ENCODE results near the gene ERBB3. TPM values are rescaled to one million over a fixed set of nuclear protein-coding genes. Genes with fewer than 3 reads are reported as not detected.

Gene ERBB3
- total RNA-seq, 2 experiments from 2014 or later: not detected

GRCh38 chr12:56114084-56114483 lies 34.1 kb downstream of the ERBB3 start:
- Histone ChIP-seq H3K36me3 (ENCODE audit: insufficient read depth, low read length) (peaks cover 68% of the 10 kb centered on the region), H2AFZ (ENCODE audit: low read length) (no peak overlapping the region), H3K9me3 (ENCODE audit: low read length) (no peaks in the 10 kb centered on the region), H3K4me1 (ENCODE audit: insufficient read depth, low read length, poor library complexity, severe bottlenecking) (peaks cover 14% of the 10 kb centered on the region), H3K4me3 (ENCODE audit: low read depth, low read length, poor library complexity, severe bottlenecking) (no peak overlapping the region), H3K4me2 (ENCODE audit: low read length) (no peak overlapping the region), H4K20me1 (ENCODE audit: insufficient read depth, low read length) (no peaks in the 10 kb centered on the region), H3K9me2 (ENCODE audit: insufficient read depth, low read length) (no peaks in the 10 kb centered on the region), H3K79me2 (ENCODE audit: insufficient read depth, low read depth, low read length) (peaks cover 9% of the 10 kb centered on the region), H3K27ac (ENCODE audit: low read depth, low read length, poor library complexity, severe bottlenecking) (peak overlapping the region; percentile 41)
- no TSS peak for BruUV-seq (replicated peaks)
- intact Hi-C loops (cut with micrococcal nuclease; ENCODE audit: unreplicated experiment): loop anchor here (10.0 kb wide), 1 partner anchor 521 kb away; the partner anchor contains the start of gene BAZ2A
- CTCF ChIA-PET (ENCODE audit: unreplicated experiment): no interaction called here
- DNase-seq (ENCODE audit: low spot score): no peak
- TF ChIP-seq, protein P1, sequence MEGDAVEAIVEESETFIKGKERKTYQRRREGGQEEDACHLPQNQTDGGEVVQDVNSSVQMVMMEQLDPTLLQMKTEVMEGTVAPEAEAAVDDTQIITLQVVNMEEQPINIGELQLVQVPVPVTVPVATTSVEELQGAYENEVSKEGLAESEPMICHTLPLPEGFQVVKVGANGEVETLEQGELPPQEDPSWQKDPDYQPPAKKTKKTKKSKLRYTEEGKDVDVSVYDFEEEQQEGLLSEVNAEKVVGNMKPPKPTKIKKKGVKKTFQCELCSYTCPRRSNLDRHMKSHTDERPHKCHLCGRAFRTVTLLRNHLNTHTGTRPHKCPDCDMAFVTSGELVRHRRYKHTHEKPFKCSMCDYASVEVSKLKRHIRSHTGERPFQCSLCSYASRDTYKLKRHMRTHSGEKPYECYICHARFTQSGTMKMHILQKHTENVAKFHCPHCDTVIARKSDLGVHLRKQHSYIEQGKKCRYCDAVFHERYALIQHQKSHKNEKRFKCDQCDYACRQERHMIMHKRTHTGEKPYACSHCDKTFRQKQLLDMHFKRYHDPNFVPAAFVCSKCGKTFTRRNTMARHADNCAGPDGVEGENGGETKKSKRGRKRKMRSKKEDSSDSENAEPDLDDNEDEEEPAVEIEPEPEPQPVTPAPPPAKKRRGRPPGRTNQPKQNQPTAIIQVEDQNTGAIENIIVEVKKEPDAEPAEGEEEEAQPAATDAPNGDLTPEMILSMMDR (conservative IDR thresholded peaks at IDR 0.05; ENCODE audit: low read length): no peak
- no peak for TF ChIP-seq EZH2phosphoT487 (IDR thresholded peaks at IDR 0.05; ENCODE audit: borderline replicate concordance, low read depth, low read length)
- POLR2A ChIA-PET: interaction anchor here (1.2 kb wide), 1 partner anchor 9 kb away, joined by 3 read pairs; no protein-coding TSS in a partner anchor

GRCh38 chr12:56115329-56115728 lies 35.4 kb downstream of the ERBB3 start:
- Histone ChIP-seq H3K36me3 (ENCODE audit: insufficient read depth, low read length) (peaks cover 63% of the 10 kb centered on the region), H3K27ac (ENCODE audit: low read depth, low read length, poor library complexity, severe bottlenecking) (peak overlapping the region; percentile 94), H2AFZ (ENCODE audit: low read length) (peak overlapping the region; percentile 62; the same call in 1 of the 2 replicates), H3K79me2 (ENCODE audit: insufficient read depth, low read depth, low read length) (peaks cover 16% of the 10 kb centered on the region), H3K4me3 (ENCODE audit: low read depth, low read length, poor library complexity, severe bottlenecking) (peak overlapping the region; percentile 91), H3K9me3 (ENCODE audit: low read length) (no peaks in the 10 kb centered on the region), H4K20me1 (ENCODE audit: insufficient read depth, low read length) (no peaks in the 10 kb centered on the region), H3K4me1 (ENCODE audit: insufficient read depth, low read length, poor library complexity, severe bottlenecking) (peaks cover 26% of the 10 kb centered on the region), H3K9me2 (ENCODE audit: insufficient read depth, low read length) (no peaks in the 10 kb centered on the region), H3K4me2 (ENCODE audit: low read length) (peak overlapping the region; percentile 71)
- intact Hi-C loops (cut with micrococcal nuclease; ENCODE audit: unreplicated experiment): loop anchor here (10.0 kb wide), 1 partner anchor 519 kb away; the partner anchor contains the start of gene BAZ2A
- CTCF ChIA-PET (ENCODE audit: unreplicated experiment): no interaction called here
- DNase-seq (ENCODE audit: low spot score): no peak
- POLR2A ChIA-PET: interaction anchor here (0.5 to 5.7 kb wide), 4 partner anchors 11 to 298 kb away, joined by 4 to 64 read pairs (median 6); partner anchors contain the start of genes ORMDL2, PA2G4 and SARNP
- TF ChIP-seq, protein P1 (conservative IDR thresholded peaks at IDR 0.05; ENCODE audit: low read length): no peak
- no peak for TF ChIP-seq EZH2phosphoT487 (IDR thresholded peaks at IDR 0.05; ENCODE audit: borderline replicate concordance, low read depth, low read length)
- BruUV-seq (replicated peaks): no TSS peak
